H7 (cell line): ENCODE data around the gene ADAMTS14. TPM values are rescaled to one million over a fixed set of nuclear protein-coding genes. Genes with fewer than 3 reads are reported as not detected.
"Not testable (repeated sequence)": the region's sequence is repeated elsewhere in the genome, so short reads cannot be mapped to it uniquely, and the experiment has no call there.

Experiments used
- DNase-seq: peaks from one replicate; pipeline ENCODE4 v3.0.0; 2012
- H3K27me3 ChIP-seq: 2 replicates; pipeline ENCODE4 v1.6.0; 2011; ENCODE audit warnings: mild to moderate bottlenecking, low read length; ENCODE audit not compliant: control insufficient read depth, insufficient read depth
- H3K36me3 ChIP-seq: replicated peaks from 2 replicates; pipeline ENCODE4 v1.5.1; 2011; ENCODE audit warnings: low read length; ENCODE audit not compliant: control insufficient read depth, insufficient read depth
- H3K4me3 ChIP-seq: 2 replicates; pipeline ENCODE4 v1.5.1; 2011; ENCODE audit warnings: low read depth, mild to moderate bottlenecking, control low read depth, low read length, moderate library complexity; ENCODE audit not compliant: insufficient read depth
- total RNA-seq: library from RNA; depleted of rRNA; stranded (reverse); fragments of >200 nt; shearing (Covaris generic); gene quantifications from 2 replicates; pipeline ENCODE4 v1.2.3, GENCODE V29; 2014

The ADAMTS14 gene
- total RNA-seq, 1 experiment from 2014 or later, result 1.1 TPM

GRCh38 chr10:70664702-70665195 is 7.6 kb upstream of the ADAMTS14 start:
- DNase-seq, result no peak
- Histone ChIP-seq H3K27me3 (no peaks in the 10 kb centered on the region), H3K36me3 (no peaks in the 10 kb centered on the region), H3K4me3 (no peak overlapping the region)

- DNase-seq, result no peak
- no peaks in the 10 kb centered on the region for H3K36me3 ChIP-seq
Measured at GRCh38 chr10:70666960-70667798, 5.1 kb upstream of the ADAMTS14 start.

GRCh38 chr10:70667818-70668217 is 4.5 kb upstream of the ADAMTS14 start:
- not testable (repeated sequence) for H3K27me3 ChIP-seq, H3K4me3 ChIP-seq, DNase-seq, H3K36me3 ChIP-seq

More at GRCh38 chr10:70666960-70667798, 5.1 kb upstream of the ADAMTS14 start:
- Histone ChIP-seq H3K4me3 (no peak overlapping the region), H3K27me3 (peaks cover 4% of the 10 kb centered on the region)

GRCh38 chr10:70668454-70668970 is 3.8 kb upstream of the ADAMTS14 start:
- no peak overlapping the region for H3K4me3 ChIP-seq
- no peak for DNase-seq
- no peaks in the 10 kb centered on the region for H3K36me3 ChIP-seq
- peaks cover 14% of the 10 kb centered on the region for H3K27me3 ChIP-seq

GRCh38 chr10:70669015-70669414 is 3.3 kb upstream of the ADAMTS14 start:
- Histone ChIP-seq H3K4me3 (no peak overlapping the region), H3K36me3 (no peaks in the 10 kb centered on the region), H3K27me3 (peaks cover 14% of the 10 kb centered on the region)
- DNase-seq, result no peak

GRCh38 chr10:70669732-70670317 is 2.5 kb upstream of the ADAMTS14 start:
- peaks cover 14% of the 10 kb centered on the region for H3K27me3 ChIP-seq
- no peaks in the 10 kb centered on the region for H3K36me3 ChIP-seq
- no peak overlapping the region for H3K4me3 ChIP-seq
- peak; percentile 29 for DNase-seq

- Histone ChIP-seq H3K36me3 (no peaks in the 10 kb centered on the region), H3K4me3 (peak overlapping the region; percentile 52), H3K27me3 (peaks cover 14% of the 10 kb centered on the region)
- no peak for DNase-seq
Measured at GRCh38 chr10:70671619-70672164, 614 bp upstream of the ADAMTS14 start.

- peak; percentile 63 for DNase-seq
- Histone ChIP-seq H3K36me3 (no peaks in the 10 kb centered on the region), H3K4me3 (peak overlapping the region; percentile 52)
Measured at GRCh38 chr10:70673043-70673928, 980 bp downstream of the ADAMTS14 start.

GRCh38 chr10:70673929-70674559 is 1.7 kb downstream of the ADAMTS14 start:
- H3K4me3 ChIP-seq, result no peak overlapping the region
- peaks cover 14% of the 10 kb centered on the region for H3K27me3 ChIP-seq
- DNase-seq, result no peak
- no peaks in the 10 kb centered on the region for H3K36me3 ChIP-seq

More at GRCh38 chr10:70673043-70673928, 980 bp downstream of the ADAMTS14 start:
- peaks cover 14% of the 10 kb centered on the region for H3K27me3 ChIP-seq

GRCh38 chr10:70674560-70675495 is 2.5 kb downstream of the ADAMTS14 start:
- DNase-seq, result no peak
- no peak overlapping the region for H3K4me3 ChIP-seq
- H3K27me3 ChIP-seq, result peaks cover 14% of the 10 kb centered on the region
- H3K36me3 ChIP-seq, result no peaks in the 10 kb centered on the region

GRCh38 chr10:70675496-70676161 is 3.3 kb downstream of the ADAMTS14 start:
- peak; percentile 64 for DNase-seq
- Histone ChIP-seq H3K27me3 (peaks cover 14% of the 10 kb centered on the region), H3K36me3 (no peaks in the 10 kb centered on the region), H3K4me3 (no peak overlapping the region)

GRCh38 chr10:70676511-70676910 is 4.2 kb downstream of the ADAMTS14 start:
- DNase-seq, result no peak
- peaks cover 14% of the 10 kb centered on the region for H3K27me3 ChIP-seq
- H3K4me3 ChIP-seq, result no peak overlapping the region
- H3K36me3 ChIP-seq, result no peaks in the 10 kb centered on the region
